Astrocyte (in vitro differentiated cells and primary cell): Measurements from ENCODE around the gene TRAF7. TPM values are rescaled to one million over a fixed set of nuclear protein-coding genes. Genes with fewer than 3 reads are reported as not detected.
"Not testable (repeated sequence)": the region's sequence is repeated elsewhere in the genome, so short reads cannot be mapped to it uniquely, and the experiment has no call there.

ENCODE experiments used
- DNase-seq: peaks from one replicate; pipeline ENCODE4 v3.0.0-alpha.2; 2010; ENCODE audit warnings: low read depth
- FAIRE-seq: peaks from 2 replicates; lab custom pipeline; 2011; peaks lifted over from hg19 to GRCh38; lab: Jason Lieb, UNC
- H2AFZ ChIP-seq: 2 replicates; pipeline ENCODE4 v1.6.0; 2012; ENCODE audit warnings: low read depth, low read length, inconsistent platforms
- H3K27ac ChIP-seq: 2 replicates; pipeline ENCODE4 v1.5.1; 2011; ENCODE audit warnings: low read depth, low read length, inconsistent platforms
- H3K27me3 ChIP-seq: 2 replicates; pipeline ENCODE4 v1.6.0; 2011; ENCODE audit warnings: low read length, inconsistent platforms; ENCODE audit not compliant: insufficient read depth
- H3K36me3 ChIP-seq: 2 replicates; pipeline ENCODE4 v1.5.1; 2011; ENCODE audit warnings: low read length, inconsistent platforms; ENCODE audit not compliant: insufficient read depth
- H3K4me1 ChIP-seq: 2 replicates; pipeline ENCODE4 v1.5.1; 2011; ENCODE audit warnings: low read length, inconsistent platforms; ENCODE audit not compliant: insufficient read depth
- H3K4me2 ChIP-seq: 2 replicates; pipeline ENCODE4 v1.6.0; 2012; ENCODE audit warnings: low read length, inconsistent platforms
- H3K4me3 ChIP-seq: 2 replicates; pipeline ENCODE4 v1.5.1; 2011; ENCODE audit warnings: low read depth, mild to moderate bottlenecking, low read length, inconsistent platforms; ENCODE audit not compliant: insufficient read depth
- H3K79me2 ChIP-seq: 2 replicates; pipeline ENCODE4 v1.6.0; 2012; ENCODE audit warnings: mild to moderate bottlenecking, low read length, inconsistent platforms; ENCODE audit not compliant: insufficient read depth
- H3K9ac ChIP-seq: 2 replicates; pipeline ENCODE4 v1.6.0; 2012; ENCODE audit warnings: mild to moderate bottlenecking, low read length, inconsistent platforms
- H3K9me3 ChIP-seq: 2 replicates; pipeline ENCODE4 v1.5.1; 2012; ENCODE audit warnings: low read depth, mild to moderate bottlenecking, low read length, inconsistent platforms; ENCODE audit not compliant: insufficient read depth
- H4K20me1 ChIP-seq: 2 replicates; pipeline ENCODE4 v1.6.0; 2012; ENCODE audit warnings: low read length, inconsistent platforms; ENCODE audit not compliant: insufficient read depth
- H3K27ac Mint-ChIP-seq: one replicate; pipeline ENCODE4 v1.8.0; 2021; ENCODE audit warnings: mild to moderate bottlenecking, mixed read lengths; ENCODE audit not compliant: unreplicated experiment
- H3K27me3 Mint-ChIP-seq: one replicate; pipeline ENCODE4 v1.8.0; 2021; ENCODE audit warnings: low read depth, mixed read lengths; ENCODE audit not compliant: unreplicated experiment
- H3K36me3 Mint-ChIP-seq: one replicate; pipeline ENCODE4 v1.8.0; 2021; ENCODE audit warnings: low read depth, mixed read lengths; ENCODE audit not compliant: unreplicated experiment
- H3K4me1 Mint-ChIP-seq: one replicate; pipeline ENCODE4 v1.8.0; 2021; ENCODE audit warnings: low read depth, mixed read lengths; ENCODE audit not compliant: unreplicated experiment
- H3K4me3 Mint-ChIP-seq: one replicate; pipeline ENCODE4 v1.8.0; 2021; ENCODE audit warnings: mild to moderate bottlenecking, moderate library complexity, mixed read lengths; ENCODE audit not compliant: unreplicated experiment
- H3K9me3 Mint-ChIP-seq: one replicate; pipeline ENCODE4 v1.8.0; 2021; ENCODE audit warnings: mild to moderate bottlenecking, mixed read lengths; ENCODE audit not compliant: unreplicated experiment
- CTCF ChIP-seq: IDR thresholded peaks from 2 replicates; pipeline ENCODE4 v1.5.1; 2011; ENCODE audit warnings: low read depth, mild to moderate bottlenecking, inconsistent platforms, low read length, moderate library complexity; ENCODE audit not compliant: insufficient read depth
- EZH2 ChIP-seq: IDR thresholded peaks from 2 replicates; pipeline ENCODE4 v1.6.1; 2012; ENCODE audit warnings: mild to moderate bottlenecking, low read length, inconsistent platforms; ENCODE audit not compliant: insufficient read depth
- total RNA-seq: library from RNA; stranded (reverse); gene quantifications from 2 replicates; pipeline ENCODE4 v1.2.1, GENCODE V29; 2021

TRAF7 gene
- total RNA-seq, 1 donor from 2014 or later = 92.1 TPM

GRCh38 chr16:2199621-2200139 is 44.1 kb downstream of the TRAF7 start:
- Mint-ChIP-seq H3K27ac (no peak overlapping the region), H3K9me3 (peaks cover 7% of the 10 kb centered on the region), H3K27me3 (peaks cover 41% of the 10 kb centered on the region), H3K4me3 (peak overlapping the region; percentile 43), H3K36me3 (no peaks in the 10 kb centered on the region), H3K4me1 (no peaks in the 10 kb centered on the region)
- Histone ChIP-seq H4K20me1 (peaks cover 9% of the 10 kb centered on the region), H3K27ac (no peak overlapping the region), H3K79me2 (no peaks in the 10 kb centered on the region), H3K27me3 (peaks cover 24% of the 10 kb centered on the region), H3K36me3 (no peaks in the 10 kb centered on the region), H3K4me2 (no peak overlapping the region), H3K4me1 (peaks cover 1% of the 10 kb centered on the region), H2AFZ (no peak overlapping the region), H3K9ac (no peak overlapping the region), H3K9me3 (no peaks in the 10 kb centered on the region), H3K4me3 (no peak overlapping the region)
- TF ChIP-seq EZH2 = no peak
- no peak for TF ChIP-seq CTCF
- FAIRE-seq = no peak
- DNase-seq = no peak

GRCh38 chr16:2200313-2200712 is 44.7 kb downstream of the TRAF7 start:
- FAIRE-seq = no peak
- Histone ChIP-seq H4K20me1 (peaks cover 3% of the 10 kb centered on the region), H3K27me3 (peaks cover 20% of the 10 kb centered on the region), H3K4me3 (no peak overlapping the region), H3K79me2 (no peaks in the 10 kb centered on the region), H3K36me3 (no peaks in the 10 kb centered on the region), H3K4me2 (no peak overlapping the region), H3K4me1 (peaks cover 4% of the 10 kb centered on the region), H3K9ac (no peak overlapping the region), H3K9me3 (no peaks in the 10 kb centered on the region), H2AFZ (no peak overlapping the region), H3K27ac (no peak overlapping the region)
- Mint-ChIP-seq H3K27me3 (peaks cover 37% of the 10 kb centered on the region), H3K27ac (no peak overlapping the region), H3K4me3 (no peak overlapping the region), H3K4me1 (no peaks in the 10 kb centered on the region), H3K36me3 (no peaks in the 10 kb centered on the region), H3K9me3 (peaks cover 7% of the 10 kb centered on the region)
- TF ChIP-seq CTCF = no peak
- DNase-seq = no peak

- peaks cover 18% of the 10 kb centered on the region for H3K79me2 ChIP-seq
- H3K4me3 ChIP-seq, H3K4me2 ChIP-seq, H3K36me3 ChIP-seq, H3K27ac ChIP-seq, H3K4me1 Mint-ChIP-seq, DNase-seq, H3K9me3 Mint-ChIP-seq, H2AFZ ChIP-seq, H4K20me1 ChIP-seq, H3K9me3 ChIP-seq, FAIRE-seq, H3K27me3 ChIP-seq, H3K9ac ChIP-seq, H3K4me3 Mint-ChIP-seq, H3K36me3 Mint-ChIP-seq: not testable (repeated sequence)
- H3K4me1 ChIP-seq = peaks cover 11% of the 10 kb centered on the region
- Mint-ChIP-seq H3K27me3 (peaks cover 31% of the 10 kb centered on the region), H3K27ac (peak overlapping the region; percentile 34)
These were observed 47.6 kb downstream of the TRAF7 start for GRCh38 chr16:2203119-2203688.
